PC-3 (cell line): Measurements from ENCODE around the gene VSTM4.

ENCODE experiments used
- EZH2phosphoT487 ChIP-seq: fragments of 300-600 bp; sonication (generic); IDR thresholded peaks from 2 replicates; pipeline ENCODE4 v1.6.1; 2018; ENCODE audit warnings: mild to moderate bottlenecking, antibody characterized with exemption, low read length, borderline replicate concordance
- TF ChIP-seq, protein P1 (sequence below): fragments of 300-600 bp; sonication (generic); conservative IDR thresholded peaks from 2 replicates; pipeline ENCODE4 v1.5.1; 2017; ENCODE audit warnings: antibody characterized with exemption, low read depth, mild to moderate bottlenecking, low read length

DNA sequence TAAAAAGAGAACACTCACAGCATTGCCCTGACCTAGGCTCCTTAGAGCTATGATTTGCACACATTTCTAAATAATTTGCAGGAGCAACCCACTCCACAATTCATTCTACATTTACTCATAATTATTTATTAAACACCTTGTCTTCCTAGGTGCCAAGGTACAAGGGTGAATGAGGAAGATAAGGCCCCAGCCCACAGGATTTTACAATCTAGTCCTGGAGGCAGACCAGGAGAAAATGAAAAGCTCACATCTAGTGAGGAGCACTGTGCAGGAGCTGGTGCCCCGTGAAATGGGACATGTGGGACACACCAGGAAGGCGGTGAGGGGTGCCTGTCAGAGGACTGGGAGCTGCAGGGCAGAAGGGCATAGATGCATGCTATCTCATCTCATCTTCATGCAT is 116.0 kb downstream of the VSTM4 start:
- TF ChIP-seq, protein P1, sequence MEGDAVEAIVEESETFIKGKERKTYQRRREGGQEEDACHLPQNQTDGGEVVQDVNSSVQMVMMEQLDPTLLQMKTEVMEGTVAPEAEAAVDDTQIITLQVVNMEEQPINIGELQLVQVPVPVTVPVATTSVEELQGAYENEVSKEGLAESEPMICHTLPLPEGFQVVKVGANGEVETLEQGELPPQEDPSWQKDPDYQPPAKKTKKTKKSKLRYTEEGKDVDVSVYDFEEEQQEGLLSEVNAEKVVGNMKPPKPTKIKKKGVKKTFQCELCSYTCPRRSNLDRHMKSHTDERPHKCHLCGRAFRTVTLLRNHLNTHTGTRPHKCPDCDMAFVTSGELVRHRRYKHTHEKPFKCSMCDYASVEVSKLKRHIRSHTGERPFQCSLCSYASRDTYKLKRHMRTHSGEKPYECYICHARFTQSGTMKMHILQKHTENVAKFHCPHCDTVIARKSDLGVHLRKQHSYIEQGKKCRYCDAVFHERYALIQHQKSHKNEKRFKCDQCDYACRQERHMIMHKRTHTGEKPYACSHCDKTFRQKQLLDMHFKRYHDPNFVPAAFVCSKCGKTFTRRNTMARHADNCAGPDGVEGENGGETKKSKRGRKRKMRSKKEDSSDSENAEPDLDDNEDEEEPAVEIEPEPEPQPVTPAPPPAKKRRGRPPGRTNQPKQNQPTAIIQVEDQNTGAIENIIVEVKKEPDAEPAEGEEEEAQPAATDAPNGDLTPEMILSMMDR: no peak
- TF ChIP-seq EZH2phosphoT487: no peak
